ENCODE data around the gene MAP4K4.

DNA sequence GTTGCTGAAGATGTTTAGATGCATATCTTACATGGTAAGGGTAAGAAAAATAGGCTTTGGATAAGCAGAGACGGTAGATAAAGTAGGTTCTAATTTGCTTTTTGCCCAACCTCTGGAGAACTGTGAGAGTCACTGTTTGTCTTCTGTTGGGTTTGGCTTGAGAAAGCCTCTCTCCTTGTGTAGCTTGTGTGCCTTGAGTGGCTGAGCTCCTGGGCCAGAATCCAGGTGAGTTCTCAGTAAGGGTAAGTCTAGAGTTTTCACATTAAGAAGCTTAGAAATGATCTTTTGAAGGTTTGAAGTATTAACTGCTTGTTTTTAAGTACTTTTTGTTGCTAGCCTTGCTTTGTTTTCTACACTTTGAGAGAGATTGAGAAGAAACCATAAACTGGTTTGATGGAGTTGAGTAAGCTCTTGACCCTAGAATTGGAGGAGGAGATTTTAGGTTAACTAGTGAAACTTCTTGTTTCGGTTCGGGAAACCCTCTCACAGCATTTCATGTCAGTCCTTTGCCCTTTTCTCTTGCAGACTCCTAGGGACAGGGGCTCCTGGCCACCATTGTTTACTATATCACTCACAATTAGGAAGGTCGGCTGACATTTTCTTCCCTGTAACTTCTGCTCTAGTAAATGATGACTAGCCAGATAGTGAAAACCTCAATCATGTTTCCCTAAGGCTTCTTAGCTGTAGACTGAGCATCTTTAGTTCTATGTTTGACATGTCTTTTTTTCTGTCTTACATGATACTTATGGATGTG lies 26.0 kb downstream of the MAP4K4 start:
- TF ChIP-seq, protein P1, sequence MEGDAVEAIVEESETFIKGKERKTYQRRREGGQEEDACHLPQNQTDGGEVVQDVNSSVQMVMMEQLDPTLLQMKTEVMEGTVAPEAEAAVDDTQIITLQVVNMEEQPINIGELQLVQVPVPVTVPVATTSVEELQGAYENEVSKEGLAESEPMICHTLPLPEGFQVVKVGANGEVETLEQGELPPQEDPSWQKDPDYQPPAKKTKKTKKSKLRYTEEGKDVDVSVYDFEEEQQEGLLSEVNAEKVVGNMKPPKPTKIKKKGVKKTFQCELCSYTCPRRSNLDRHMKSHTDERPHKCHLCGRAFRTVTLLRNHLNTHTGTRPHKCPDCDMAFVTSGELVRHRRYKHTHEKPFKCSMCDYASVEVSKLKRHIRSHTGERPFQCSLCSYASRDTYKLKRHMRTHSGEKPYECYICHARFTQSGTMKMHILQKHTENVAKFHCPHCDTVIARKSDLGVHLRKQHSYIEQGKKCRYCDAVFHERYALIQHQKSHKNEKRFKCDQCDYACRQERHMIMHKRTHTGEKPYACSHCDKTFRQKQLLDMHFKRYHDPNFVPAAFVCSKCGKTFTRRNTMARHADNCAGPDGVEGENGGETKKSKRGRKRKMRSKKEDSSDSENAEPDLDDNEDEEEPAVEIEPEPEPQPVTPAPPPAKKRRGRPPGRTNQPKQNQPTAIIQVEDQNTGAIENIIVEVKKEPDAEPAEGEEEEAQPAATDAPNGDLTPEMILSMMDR (IDR thresholded peaks at IDR 0.05), result no peak
- no peak for TF ChIP-seq POLR2A (IDR thresholded peaks at IDR 0.05)

Measured in lower leg skin (tissue), 3 donors.